Small intestine (tissue), 7 donors: ENCODE data around the gene ZCWPW1. TPM values are rescaled to one million over a fixed set of nuclear protein-coding genes. Genes with fewer than 3 reads are reported as not detected.

ENCODE experiments used
- DNase-seq, 2 donors: peaks; one replicate each; pipeline versions ENCODE4 v3.0.0 to v3.0.0-alpha.2; 2013
- FAIRE-seq: peaks from 2 replicates; lab custom pipeline; 2012; peaks lifted over from hg19 to GRCh38; lab: Jason Lieb, UNC
- H3K27ac ChIP-seq, 3 donors: one replicate each; pipeline ENCODE4 v1.5.1; 2013; ENCODE audit warnings: low read length in 2 of 3, mild to moderate bottlenecking in 2 of 3, control low read depth in 1 of 3, inconsistent platforms in 1 of 3, low read depth in 1 of 3, moderate library complexity in 1 of 3
- H3K27me3 ChIP-seq, 3 donors: one replicate each; pipeline ENCODE4 v1.6.1; 2013; ENCODE audit warnings: low read length in 3 of 3, inconsistent platforms in 1 of 3; ENCODE audit not compliant: control insufficient read depth in 3 of 3, insufficient read depth in 3 of 3
- H3K36me3 ChIP-seq, 3 donors: one replicate each; pipeline ENCODE4 v1.6.1; 2013; ENCODE audit warnings: low read length in 3 of 3, inconsistent platforms in 1 of 3, low read depth in 1 of 3, mild to moderate bottlenecking in 1 of 3, moderate library complexity in 1 of 3; ENCODE audit not compliant: control insufficient read depth in 3 of 3, insufficient read depth in 2 of 3
- H3K4me1 ChIP-seq, 3 donors: one replicate each; pipeline ENCODE4 v1.6.1; 2013; ENCODE audit warnings: low read length in 2 of 3, inconsistent platforms in 1 of 3, low read depth in 1 of 3, mild to moderate bottlenecking in 1 of 3, moderate library complexity in 1 of 3; ENCODE audit not compliant: control insufficient read depth in 3 of 3, insufficient read depth in 2 of 3
- H3K4me3 ChIP-seq, 3 donors: one replicate each; pipeline ENCODE4 v1.5.1; 2013; ENCODE audit warnings: low read length in 3 of 3, control low read depth in 1 of 3, inconsistent platforms in 1 of 3, low read depth in 1 of 3, mild to moderate bottlenecking in 1 of 3, moderate library complexity in 1 of 3
- H3K9me3 ChIP-seq, 2 donors: one replicate each; pipeline ENCODE4 v1.6.1; 2013; ENCODE audit warnings: low read depth in 1 of 2, low read length in 1 of 2; ENCODE audit not compliant: control insufficient read depth in 2 of 2, insufficient read depth in 1 of 2
- whole genome bisulfite sequencing, 3 donors: extraction: QIAGEN DNeasy Blood & Tissue Kit; methylation state at CpG; one replicate each; pipeline ENCODE4 v1.1.7; 2013; 5-methylcytosine and 5-hydroxymethylcytosine counted together
- polyA plus RNA-seq, 4 donors: library from polyadenylated mRNA; stranded (reverse) in 3 of 4; unstranded in 1 of 4; fragments of 200-250 nt in 3 of 4; fragments of 120-200 nt in 1 of 4; gene quantifications; one replicate each; pipeline versions ENCODE4 v1.2.1 to v1.2.3, GENCODE V29; 2013
- donor health status: healthy with polysubstance abuse.
- donor health status: control.
- donor health status: control.
- donor health status: Bipolar disorder and iron deficiency.
- donor health status: healthy.

Gene ZCWPW1
- polyA plus RNA-seq, 4 donors, result 1.3 to 6.5 (median 4.8) TPM

GRCh38 chr7:100407285-100408180 is 21.0 kb downstream of the ZCWPW1 start:
- no peaks in the 10 kb centered on the region for H3K4me1 ChIP-seq
- H3K9me3 ChIP-seq, result no peaks in the 10 kb centered on the region
- H3K27ac ChIP-seq, result no peak overlapping the region
- DNase-seq, result peak; percentile 44 to 49
- no peak overlapping the region for H3K4me3 ChIP-seq
- H3K36me3 ChIP-seq, result no peaks in the 10 kb centered on the region
- no peak for FAIRE-seq
- H3K27me3 ChIP-seq, result peaks cover 0 to 2% (median 0%) of the 10 kb centered on the region in 3 donors
- WGBS, 3 donors, result 57 to 61% (median 57%) methylated on average over 12 of the region's 12 CpGs

- FAIRE-seq (no peak), DNase-seq (no peak)
- WGBS, 3 donors, result 61 to 65% (median 64%) methylated on average over 6 of the region's 6 CpGs
These were observed 21.7 kb downstream of the ZCWPW1 start for GRCh38 chr7:100406767-100407166.

GRCh38 chr7:100402241-100402640 is 26.3 kb downstream of the ZCWPW1 start:
- Histone ChIP-seq H3K27me3 (no peaks in the 10 kb centered on the region), H3K4me3 (no peak overlapping the region), H3K4me1 (no peaks in the 10 kb centered on the region), H3K9me3 (no peaks in the 10 kb centered on the region), H3K27ac (no peak overlapping the region), H3K36me3 (no peaks in the 10 kb centered on the region)
- no peak for FAIRE-seq
- 94 to 99% (median 98%) methylated on average over 2 of the region's 2 CpGs for WGBS, 3 donors
- DNase-seq, result no peak

More at GRCh38 chr7:100406767-100407166, 21.7 kb downstream of the ZCWPW1 start:
- no peaks in the 10 kb centered on the region for H3K4me1 ChIP-seq
- no peaks in the 10 kb centered on the region for H3K36me3 ChIP-seq
- peaks cover 0 to 2% (median 0%) of the 10 kb centered on the region in 3 donors for H3K27me3 ChIP-seq
- no peak overlapping the region for H3K4me3 ChIP-seq
- no peak overlapping the region for H3K27ac ChIP-seq
- H3K9me3 ChIP-seq, result no peaks in the 10 kb centered on the region

DNA sequence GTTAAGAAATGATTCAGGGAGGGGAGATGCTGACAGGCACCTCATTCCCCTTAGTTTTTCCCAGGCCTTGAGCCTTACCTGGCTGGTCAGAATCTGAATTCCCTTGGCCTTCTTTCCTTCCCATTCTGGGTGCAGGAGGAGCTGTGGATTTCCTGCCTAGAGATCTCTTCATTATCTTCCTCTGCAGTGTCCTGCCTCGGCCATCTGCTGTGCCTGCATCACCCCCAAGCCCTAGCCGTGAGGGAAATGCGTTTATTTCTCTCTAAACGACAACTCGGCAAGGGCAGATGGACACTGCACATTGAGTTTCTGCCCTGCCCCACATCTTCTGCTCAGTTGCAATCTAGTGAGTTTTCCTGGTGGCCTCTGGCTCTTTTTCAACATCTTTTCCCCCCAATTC is 26.7 kb downstream of the ZCWPW1 start:
- Histone ChIP-seq H3K4me3 (no peak overlapping the region), H3K27ac (no peak overlapping the region), H3K9me3 (no peaks in the 10 kb centered on the region), H3K27me3 (no peaks in the 10 kb centered on the region), H3K4me1 (no peaks in the 10 kb centered on the region), H3K36me3 (no peaks in the 10 kb centered on the region)
- FAIRE-seq (no peak), DNase-seq (no peak)
- 73 to 88% (median 76%) methylated on average over 5 of the region's 5 CpGs for WGBS, 3 donors

- DNase-seq, result peak in 1 of 2 donors; percentile 21
- Histone ChIP-seq H3K27ac (no peak overlapping the region), H3K9me3 (no peaks in the 10 kb centered on the region), H3K4me1 (no peaks in the 10 kb centered on the region), H3K4me3 (no peak overlapping the region), H3K36me3 (no peaks in the 10 kb centered on the region), H3K27me3 (no peaks in the 10 kb centered on the region)
- WGBS, 3 donors, result 82 to 90% (median 88%) methylated on average over 10 to 11 of the region's 11 CpGs
- FAIRE-seq, result no peak
These were observed 27.8 kb downstream of the ZCWPW1 start for GRCh38 chr7:100400656-100401055.

DNA sequence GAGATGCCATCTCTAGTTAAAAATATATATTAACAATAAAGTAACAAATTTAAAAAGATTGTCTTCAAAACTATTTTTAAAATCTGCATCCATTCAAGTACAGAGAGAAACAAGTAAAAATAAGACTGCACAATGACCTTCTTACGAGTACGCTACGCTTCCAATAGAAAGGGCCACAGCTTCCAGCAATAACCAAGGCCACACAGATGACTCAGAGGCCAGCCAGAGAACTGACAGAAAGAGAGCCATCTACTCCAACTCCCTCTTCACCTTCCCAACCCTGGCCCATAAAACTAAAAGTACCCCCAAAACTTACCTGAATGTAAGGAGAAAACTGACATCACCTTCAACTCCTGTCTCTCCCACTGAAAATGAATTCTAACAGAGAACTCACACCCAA is 28.5 kb downstream of the ZCWPW1 start:
- no peak for FAIRE-seq
- 97 to 99% (median 98%) methylated on average over 3 of the region's 3 CpGs for WGBS, 3 donors
- H3K36me3 ChIP-seq, result no peaks in the 10 kb centered on the region

GRCh38 chr7:100398239-100398638 is 30.3 kb downstream of the ZCWPW1 start:
- Histone ChIP-seq H3K27ac (no peak overlapping the region), H3K4me3 (no peak overlapping the region), H3K27me3 (peaks cover 0 to 3% (median 0%) of the 10 kb centered on the region in 3 donors), H3K36me3 (no peaks in the 10 kb centered on the region), H3K9me3 (no peaks in the 10 kb centered on the region), H3K4me1 (no peaks in the 10 kb centered on the region)
- DNase-seq (no peak), FAIRE-seq (no peak)
- 33 to 58% (median 42%) methylated on average over 2 of the region's 2 CpGs for WGBS, 3 donors

More for the DNA sequence above, 28.5 kb downstream of the ZCWPW1 start:
- Histone ChIP-seq H3K4me3 (no peak overlapping the region), H3K9me3 (no peaks in the 10 kb centered on the region), H3K27me3 (no peaks in the 10 kb centered on the region), H3K27ac (no peak overlapping the region), H3K4me1 (no peaks in the 10 kb centered on the region)
- no peak for DNase-seq

DNA sequence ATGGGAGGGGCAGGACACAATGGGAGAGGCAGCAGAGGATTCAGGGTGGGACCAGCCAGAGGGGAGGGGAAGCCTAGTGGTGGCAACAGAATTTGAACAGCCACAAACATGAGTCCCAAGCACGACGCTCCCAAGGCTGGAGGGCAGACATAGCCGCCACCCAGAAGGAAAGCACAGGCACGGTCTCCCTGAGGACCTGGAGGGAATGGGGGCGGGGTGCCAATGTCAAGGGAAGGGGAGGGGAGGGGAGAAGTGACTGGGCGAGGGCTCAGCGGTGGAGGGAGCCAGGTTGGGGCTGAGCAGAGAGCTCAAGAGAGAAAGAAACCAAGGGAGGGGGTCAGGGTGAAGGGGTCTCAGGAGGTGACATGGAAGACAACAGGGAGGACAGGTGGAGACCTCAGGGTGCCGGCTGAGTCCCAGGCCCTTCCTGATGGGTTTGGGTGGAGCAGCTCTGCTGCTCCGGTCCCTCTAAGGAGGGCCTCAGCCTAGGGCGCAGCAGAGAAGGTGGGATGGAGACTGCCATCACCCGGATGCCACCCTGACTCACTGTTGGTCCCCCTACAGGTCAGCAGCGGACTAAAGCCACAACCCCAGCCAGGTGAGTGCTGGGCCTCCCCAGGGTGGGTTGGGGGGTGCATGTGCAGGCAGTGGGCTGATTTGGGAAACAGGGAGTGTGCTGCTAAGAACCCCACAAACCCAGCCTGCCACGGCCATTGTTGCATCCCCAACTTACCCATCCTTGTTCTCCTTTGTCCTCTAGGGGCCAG is 31.0 kb downstream of the ZCWPW1 start:
- Histone ChIP-seq H3K27me3 (peaks cover 0 to 3% (median 0%) of the 10 kb centered on the region in 3 donors), H3K4me3 (no peak overlapping the region), H3K4me1 (no peaks in the 10 kb centered on the region), H3K36me3 (no peaks in the 10 kb centered on the region), H3K9me3 (no peaks in the 10 kb centered on the region), H3K27ac (peak overlapping the region in 1 of 3 donors; percentile 22)
- FAIRE-seq (no peak), DNase-seq (no peak)
- 56 to 59% (median 57%) methylated on average over 11 to 13 of the region's 13 CpGs for WGBS, 3 donors
